Trophoblast cell (in vitro differentiated cells and primary cell): Measurements from ENCODE around the gene FLII.
A peak's percentile ranks its signal among the peaks of the same experiment; 100 is the strongest.

Experiments used
- DNase-seq, 2 donors: peaks; one replicate each; pipeline ENCODE4 v3.0.0-alpha.2; 2016
- H2AFZ ChIP-seq: 2 replicates; pipeline ENCODE4 v1.6.1; 2013; ENCODE audit warnings: low read length, moderate library complexity, mild to moderate bottlenecking; ENCODE audit not compliant: insufficient read depth, poor library complexity
- H2AK5ac ChIP-seq: 2 replicates; pipeline ENCODE4 v1.6.1; 2013; ENCODE audit warnings: mild to moderate bottlenecking, low read length
- H2BK120ac ChIP-seq: 2 replicates; pipeline ENCODE4 v1.6.1; 2013; ENCODE audit warnings: low read length, mild to moderate bottlenecking, moderate library complexity; ENCODE audit not compliant: insufficient read depth, poor library complexity
- H2BK12ac ChIP-seq: 2 replicates; pipeline ENCODE4 v1.6.1; 2013; ENCODE audit warnings: mild to moderate bottlenecking, low read length, moderate library complexity
- H2BK5ac ChIP-seq: 2 replicates; pipeline ENCODE4 v1.6.1; 2013; ENCODE audit warnings: low read length, low read depth, moderate library complexity, mild to moderate bottlenecking; ENCODE audit not compliant: poor library complexity
- H3K14ac ChIP-seq: 2 replicates; pipeline ENCODE4 v1.6.1; 2013; ENCODE audit warnings: mild to moderate bottlenecking, low read length
- H3K18ac ChIP-seq: 2 replicates; pipeline ENCODE4 v1.6.1; 2013; ENCODE audit warnings: mild to moderate bottlenecking, low read length
- H3K23ac ChIP-seq: 2 replicates; pipeline ENCODE4 v1.6.1; 2013; ENCODE audit warnings: low read length
- H3K27ac ChIP-seq: 2 replicates; pipeline ENCODE4 v1.5.1; 2013; ENCODE audit warnings: low read depth, mild to moderate bottlenecking, inconsistent platforms, low read length, moderate library complexity
- H3K27me3 ChIP-seq: 2 replicates; pipeline ENCODE4 v1.6.1; 2013; ENCODE audit warnings: inconsistent platforms, mild to moderate bottlenecking, low read length, moderate library complexity; ENCODE audit not compliant: insufficient read depth
- H3K36me3 ChIP-seq, 2 experiments: 1 replicate in 1 of 2; 2 replicates in 1 of 2; pipeline ENCODE4 v1.6.1; 2013; ENCODE audit warnings: low read length in 2 of 2, mild to moderate bottlenecking in 2 of 2, moderate library complexity in 1 of 2; ENCODE audit not compliant: insufficient read depth in 2 of 2, control insufficient read depth in 1 of 2
- H3K4ac ChIP-seq: 2 replicates; pipeline ENCODE4 v1.6.1; 2013; ENCODE audit warnings: low read depth, mild to moderate bottlenecking, low read length, moderate library complexity
- H3K4me1 ChIP-seq, 2 experiments: 1 replicate in 1 of 2; 2 replicates in 1 of 2; pipeline ENCODE4 v1.6.1; 2013; ENCODE audit warnings: low read length in 2 of 2, mild to moderate bottlenecking in 2 of 2, moderate library complexity in 1 of 2; ENCODE audit not compliant: insufficient read depth in 2 of 2, control insufficient read depth in 1 of 2
- H3K4me2 ChIP-seq: 2 replicates; pipeline ENCODE4 v1.6.1; 2013; ENCODE audit warnings: inconsistent platforms, mild to moderate bottlenecking, low read length, moderate library complexity
- H3K4me3 ChIP-seq: 2 replicates; pipeline ENCODE4 v1.5.1; 2013; ENCODE audit warnings: mild to moderate bottlenecking, low read depth, low read length, inconsistent platforms
- H3K79me1 ChIP-seq: one replicate; pipeline ENCODE4 v1.6.1; 2013; ENCODE audit warnings: low read length
- H3K79me2 ChIP-seq: 2 replicates; pipeline ENCODE4 v1.6.1; 2013; ENCODE audit warnings: low read length, mild to moderate bottlenecking; ENCODE audit not compliant: control insufficient read depth, insufficient read depth, poor library complexity
- H3K9ac ChIP-seq: 2 replicates; pipeline ENCODE4 v1.6.1; 2013; ENCODE audit warnings: mild to moderate bottlenecking, low read length
- H3K9me3 ChIP-seq: 2 replicates; pipeline ENCODE4 v1.6.1; 2013; ENCODE audit warnings: low read depth, mild to moderate bottlenecking, control low read depth, inconsistent platforms, low read length; ENCODE audit not compliant: insufficient read depth
- H4K12ac ChIP-seq: 2 replicates; pipeline ENCODE4 v1.6.1; 2013; ENCODE audit warnings: low read depth, mild to moderate bottlenecking, low read length, moderate library complexity
- H4K8ac ChIP-seq: 2 replicates; pipeline ENCODE4 v1.6.1; 2013; ENCODE audit warnings: low read depth, mild to moderate bottlenecking, low read length, moderate library complexity
- H4K91ac ChIP-seq: one replicate; pipeline ENCODE4 v1.6.1; 2013; ENCODE audit warnings: low read depth, mild to moderate bottlenecking, low read length, moderate library complexity
- WGBS: extraction: QIAGEN DNeasy Blood & Tissue Kit; methylation state at CpG from one replicate; pipeline ENCODE4 v1.1.7; 2013; ENCODE audit warnings: missing lambda C conversion rate; ENCODE audit not compliant: insufficient read length, insufficient coverage; ENCODE audit errors: extremely low coverage; 5-methylcytosine and 5-hydroxymethylcytosine counted together

The FLII gene

GRCh38 chr17:18195246-18195645 lies 63.3 kb downstream of the FLII start:
- no peaks in the 10 kb centered on the region for H3K27me3 ChIP-seq
- H4K12ac ChIP-seq: no peak overlapping the region

More at GRCh38 chr17:18195246-18195645, 63.3 kb downstream of the FLII start:
- no peak overlapping the region for H3K23ac ChIP-seq
- no peak overlapping the region for H2AK5ac ChIP-seq
- H4K91ac ChIP-seq: no peak overlapping the region
- H3K4me1 ChIP-seq: peaks cover 3 to 7% of the 10 kb centered on the region in 2 experiments
- H3K14ac ChIP-seq: no peak overlapping the region
- peaks cover 3% of the 10 kb centered on the region for H3K79me2 ChIP-seq
- no peak overlapping the region for H2BK5ac ChIP-seq
- H3K4me3 ChIP-seq: no peak overlapping the region
- no peak overlapping the region for H3K4me2 ChIP-seq
- H3K4ac ChIP-seq: peak overlapping the region; percentile 7
- H3K36me3 ChIP-seq: peaks cover 42 to 48% of the 10 kb centered on the region in 2 experiments
- H3K27ac ChIP-seq: no peak overlapping the region
- WGBS: no CpG with 5 or more reads among the region's 5 CpGs
- H3K18ac ChIP-seq: no peak overlapping the region
- H2BK12ac ChIP-seq: no peak overlapping the region
- no peak overlapping the region for H3K9ac ChIP-seq
- H3K9me3 ChIP-seq: no peaks in the 10 kb centered on the region
- H2BK120ac ChIP-seq: no peak overlapping the region
- DNase-seq: no peak
- H3K79me1 ChIP-seq: no peaks in the 10 kb centered on the region
- H2AFZ ChIP-seq: no peak overlapping the region
- no peak overlapping the region for H4K8ac ChIP-seq
